Endothelial cell of umbilical vein (primary cell): ENCODE results near the gene VMP1. TPM values are rescaled to one million over a fixed set of nuclear protein-coding genes. Genes with fewer than 3 reads are reported as not detected.

ENCODE experiments used
- BruUV-seq: library from RNA; stranded (reverse); fragments of 400-500 nt; replicated peaks from 2 replicates; lab custom pipeline; 2021; lab: Mats Ljungman, UMichigan
- CTCF ChIA-PET: fragments of 300-600, 350-600 bp; sonication (Branson Sonifier 250); formaldehyde crosslinking; loops from one replicate; lab custom pipeline; 2021; ENCODE audit warnings: antibody characterized with exemption, inconsistent platforms; lab: Charles Lee
- POLR2A ChIA-PET: fragments of 300-600, 350-600 bp; sonication (Branson Sonifier 250); formaldehyde crosslinking; loops from one replicate; lab custom pipeline; 2021; ENCODE audit warnings: antibody characterized with exemption, inconsistent platforms; lab: Charles Lee
- DNase-seq: peaks from one replicate; pipeline ENCODE4 v3.0.0-alpha.2; 2011; ENCODE audit warnings: low read depth, low spot score
- FAIRE-seq: peaks from 2 replicates; lab custom pipeline; 2011; peaks lifted over from hg19 to GRCh38; lab: Jason Lieb, UNC
- H2AFZ ChIP-seq: 2 replicates; pipeline ENCODE4 v1.6.0; 2012; ENCODE audit warnings: low read depth, low read length, control low read depth, inconsistent platforms
- H3K27ac ChIP-seq: 2 replicates; pipeline ENCODE4 v1.5.1; 2011; ENCODE audit warnings: low read depth, mild to moderate bottlenecking, control low read depth, low read length, moderate library complexity; ENCODE audit not compliant: insufficient read depth
- H3K27me3 ChIP-seq, 2 experiments: 2 replicates each; pipeline versions ENCODE4 v1.6.0 to v1.6.1; 2011; ENCODE audit warnings: low read length in 2 of 2, mixed read lengths in 1 of 2; ENCODE audit not compliant: control insufficient read depth in 2 of 2, insufficient read depth in 2 of 2
- H3K36me3 ChIP-seq, 2 experiments: 2 replicates in 1 of 2; 3 replicates in 1 of 2; pipeline ENCODE4 v1.5.1; 2011; ENCODE audit warnings: low read length in 2 of 2, mild to moderate bottlenecking in 1 of 2, moderate library complexity in 1 of 2; ENCODE audit not compliant: control insufficient read depth in 2 of 2, insufficient read depth in 2 of 2; ENCODE audit errors: extremely low read depth in 1 of 2
- H3K4me1 ChIP-seq: 3 replicates; pipeline ENCODE4 v1.5.1; 2011; ENCODE audit warnings: mild to moderate bottlenecking, low read length; ENCODE audit not compliant: control insufficient read depth, insufficient read depth; ENCODE audit errors: extremely low read depth
- H3K4me2 ChIP-seq: 2 replicates; pipeline ENCODE4 v1.6.1; 2011; ENCODE audit warnings: low read length, control low read depth, mixed read lengths; ENCODE audit not compliant: insufficient read depth
- H3K4me3 ChIP-seq, 3 experiments: fragments of 200-600 bp in 1 of 3; sonication (generic), shearing (Covaris generic) in 1 of 3; replicated peaks in 1 of 3; 2 replicates each; pipeline ENCODE4 v1.5.1; 2011 to 2016; ENCODE audit warnings: control low read depth in 3 of 3, low read length in 3 of 3, mild to moderate bottlenecking in 2 of 3, inconsistent platforms in 1 of 3, low read depth in 1 of 3, moderate library complexity in 1 of 3; ENCODE audit not compliant: insufficient read depth in 1 of 3
- H3K79me2 ChIP-seq: 2 replicates; pipeline ENCODE4 v1.6.0; 2012; ENCODE audit warnings: low read length, inconsistent platforms; ENCODE audit not compliant: control insufficient read depth, insufficient read depth
- H3K9ac ChIP-seq: replicated peaks from 2 replicates; pipeline ENCODE3; 2011; ENCODE audit warnings: low read length, control low read depth; ENCODE audit not compliant: insufficient read depth; ENCODE audit errors: extremely low read depth
- H3K9me1 ChIP-seq: replicated peaks from 3 replicates; pipeline ENCODE4 v1.6.0; 2011; ENCODE audit warnings: mild to moderate bottlenecking, low read length; ENCODE audit not compliant: control insufficient read depth, insufficient read depth; ENCODE audit errors: extremely low read depth
- H3K9me3 ChIP-seq: replicated peaks from 2 replicates; pipeline ENCODE4 v1.5.1; 2012; ENCODE audit warnings: low read length, inconsistent platforms; ENCODE audit not compliant: control insufficient read depth, insufficient read depth
- H4K20me1 ChIP-seq: replicated peaks from 2 replicates; pipeline ENCODE3; 2011; ENCODE audit warnings: mild to moderate bottlenecking, low read length; ENCODE audit not compliant: control insufficient read depth, insufficient read depth; ENCODE audit errors: extremely low read depth
- EZH2 ChIP-seq: IDR thresholded peaks from 2 replicates; pipeline ENCODE4 v1.6.1; 2012; ENCODE audit warnings: borderline replicate concordance, low read depth, mild to moderate bottlenecking, moderate library complexity, low read length, inconsistent platforms; ENCODE audit not compliant: severe bottlenecking
- FOS ChIP-seq: IDR thresholded peaks from 2 replicates; pipeline ENCODE4 v1.6.1; 2011; ENCODE audit warnings: mild to moderate bottlenecking, low read length, moderate library complexity, borderline replicate concordance; ENCODE audit not compliant: insufficient read depth
- GATA2 ChIP-seq: IDR thresholded peaks from 2 replicates; pipeline ENCODE4 v1.7.0; 2011; ENCODE audit warnings: low read depth, mild to moderate bottlenecking, moderate library complexity, mixed read lengths, low read length; ENCODE audit not compliant: insufficient read length, insufficient read depth
- JUN ChIP-seq: IDR thresholded peaks from 2 replicates; pipeline ENCODE4 v1.6.1; 2011; ENCODE audit warnings: borderline replicate concordance, low read depth; ENCODE audit not compliant: insufficient read length, insufficient read depth
- MYC ChIP-seq: IDR thresholded peaks from one replicate; pipeline ENCODE4 v1.6.1; 2011; ENCODE audit warnings: mild to moderate bottlenecking, low read depth, low read length
- POLR2A ChIP-seq: IDR thresholded peaks from 2 replicates; pipeline ENCODE4 v1.6.1; 2012; ENCODE audit warnings: low read depth, mild to moderate bottlenecking, control low read depth, low read length
- POLR2AphosphoS5 ChIP-seq: IDR thresholded peaks from 2 replicates; pipeline ENCODE4 v1.6.1; 2012; ENCODE audit warnings: low read depth, mild to moderate bottlenecking, control low read depth, low read length, moderate library complexity; ENCODE audit not compliant: insufficient read depth
- dilution Hi-C: fragments of 300-500 bp; cut with MboI; formaldehyde crosslinking; loops from one replicate; pipeline ENCODE4 v1.15.0; 2019; ENCODE audit warnings: low sequenced_read_pairs; ENCODE audit not compliant: extremely low pct_ligation_motif_present
- intact Hi-C: fragments of 100-400 bp; cut with micrococcal nuclease; formaldehyde crosslinking; loops from one replicate; pipeline ENCODE4 v1.10.0; 2022
- polyA plus RNA-seq, 4 experiments: library from polyadenylated mRNA; depleted of rRNA in 3 of 4; stranded (reverse) in 3 of 4; unstranded in 1 of 4; fragments of >200 nt; gene quantifications; 2 replicates each; pipeline versions ENCODE4 v1.2.1 to v1.2.3, GENCODE V29; 2011 to 2012; ENCODE audit warnings: missing spikeins in 1 of 4
- total RNA-seq: library from RNA; stranded (reverse); gene quantifications from 2 replicates; pipeline ENCODE4 v1.2.3, GENCODE V29; 2021
- TF ChIP-seq, protein P1 (sequence below): IDR thresholded peaks from 2 replicates; pipeline ENCODE4 v1.6.1; 2011; ENCODE audit not compliant: insufficient read depth, insufficient read length
- TF ChIP-seq, protein P2 (sequence below), 2 donors: IDR thresholded peaks; 1 replicate in 1 of 2; 2 replicates in 1 of 2; pipeline ENCODE4 v1.5.1; 2011; ENCODE audit warnings: low read length in 2 of 2, mild to moderate bottlenecking in 2 of 2, moderate library complexity in 2 of 2, control low read depth in 1 of 2, inconsistent platforms in 1 of 2, low read depth in 1 of 2; ENCODE audit not compliant: insufficient read depth in 1 of 2; ENCODE audit errors: extremely low read depth in 1 of 2

Gene VMP1
- total and polyA plus RNA-seq, 2 donors (not counting 3 experiments of a cell fraction or from before 2014, with no cell fraction given), result 138 to 270 TPM

DNA sequence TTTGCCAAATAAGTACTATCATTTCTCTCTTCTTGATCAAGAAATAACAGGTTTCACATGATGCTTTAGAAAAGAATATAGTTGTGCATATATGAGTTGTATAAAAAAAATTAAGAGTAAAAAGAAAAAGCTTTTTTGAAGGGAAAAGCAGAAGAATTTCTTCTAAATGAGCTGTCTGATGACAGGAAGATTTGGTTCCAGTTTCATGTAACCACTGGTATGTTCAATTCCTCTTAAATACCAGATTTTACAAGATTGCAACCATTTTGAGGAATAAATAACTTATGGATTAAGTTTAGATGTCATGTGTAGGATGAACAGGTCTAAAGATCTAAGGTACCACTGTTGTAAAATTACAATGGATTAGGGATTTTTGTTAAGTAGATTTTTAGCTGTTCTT, 45.0 kb downstream of the VMP1 start:
- no peaks in the 10 kb centered on the region for H3K36me3 ChIP-seq
- H3K4me3 ChIP-seq, result no peak overlapping the region
- no TSS peak for BruUV-seq
- H4K20me1 ChIP-seq, result no peaks in the 10 kb centered on the region
- CTCF ChIA-PET, result interaction anchor here (0.7 to 5.1 kb wide), 12 partner anchors 17 to 162 kb away, joined by 3 to 110 read pairs (median 6); no protein-coding TSS in a partner anchor
- POLR2A ChIA-PET, result interaction anchor here (0.6 to 4.8 kb wide), 3 partner anchors 89 to 491 kb away, joined by 3 to 224 read pairs (median 14); no protein-coding TSS in a partner anchor
- no peak overlapping the region for H3K27ac ChIP-seq
- H3K27me3 ChIP-seq, result no peaks in the 10 kb centered on the region
- H3K9me3 ChIP-seq, result no peaks in the 10 kb centered on the region
- dilution Hi-C loops (no loop called here), intact Hi-C loops (no loop called here)
- no peaks in the 10 kb centered on the region for H3K9me1 ChIP-seq
- no peak overlapping the region for H3K9ac ChIP-seq
- H2AFZ ChIP-seq, result no peak overlapping the region
- H3K79me2 ChIP-seq, result peaks cover 13% of the 10 kb centered on the region
- no peak for DNase-seq
- H3K4me1 ChIP-seq, result peaks cover 43% of the 10 kb centered on the region
- TF ChIP-seq EZH2 (no peak), POLR2AphosphoS5 (no peak), GATA2 (no peak), MYC (no peak), FOS (no peak), JUN (no peak), POLR2A (no peak)
- TF ChIP-seq, protein P1, sequence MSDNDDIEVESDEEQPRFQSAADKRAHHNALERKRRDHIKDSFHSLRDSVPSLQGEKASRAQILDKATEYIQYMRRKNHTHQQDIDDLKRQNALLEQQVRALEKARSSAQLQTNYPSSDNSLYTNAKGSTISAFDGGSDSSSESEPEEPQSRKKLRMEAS, result no peak
- TF ChIP-seq, protein P2, sequence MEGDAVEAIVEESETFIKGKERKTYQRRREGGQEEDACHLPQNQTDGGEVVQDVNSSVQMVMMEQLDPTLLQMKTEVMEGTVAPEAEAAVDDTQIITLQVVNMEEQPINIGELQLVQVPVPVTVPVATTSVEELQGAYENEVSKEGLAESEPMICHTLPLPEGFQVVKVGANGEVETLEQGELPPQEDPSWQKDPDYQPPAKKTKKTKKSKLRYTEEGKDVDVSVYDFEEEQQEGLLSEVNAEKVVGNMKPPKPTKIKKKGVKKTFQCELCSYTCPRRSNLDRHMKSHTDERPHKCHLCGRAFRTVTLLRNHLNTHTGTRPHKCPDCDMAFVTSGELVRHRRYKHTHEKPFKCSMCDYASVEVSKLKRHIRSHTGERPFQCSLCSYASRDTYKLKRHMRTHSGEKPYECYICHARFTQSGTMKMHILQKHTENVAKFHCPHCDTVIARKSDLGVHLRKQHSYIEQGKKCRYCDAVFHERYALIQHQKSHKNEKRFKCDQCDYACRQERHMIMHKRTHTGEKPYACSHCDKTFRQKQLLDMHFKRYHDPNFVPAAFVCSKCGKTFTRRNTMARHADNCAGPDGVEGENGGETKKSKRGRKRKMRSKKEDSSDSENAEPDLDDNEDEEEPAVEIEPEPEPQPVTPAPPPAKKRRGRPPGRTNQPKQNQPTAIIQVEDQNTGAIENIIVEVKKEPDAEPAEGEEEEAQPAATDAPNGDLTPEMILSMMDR (IDR thresholded peaks at IDR 0.05; ENCODE audit: extremely low read depth in 1 of 2, insufficient read depth in 1 of 2, low read depth in 1 of 2, low read length in 2 of 2), result no peak
- FAIRE-seq, result no peak
- H3K4me2 ChIP-seq, result no peak overlapping the region
